IMR-90 (cell line): ENCODE results near the gene BCL6. TPM values are rescaled to one million over a fixed set of nuclear protein-coding genes. Genes with fewer than 3 reads are reported as not detected.

ENCODE experiments used
- ATAC-seq: fragments of 200-7000 bp; cut with Tn5 transposase; 2 replicates; pipeline ENCODE4 v1.9.1; 2020; ENCODE audit warnings: low read depth, mild to moderate bottlenecking, moderate library complexity
- BruUV-seq: library from RNA; stranded (reverse); fragments of 400-500 nt; replicated peaks from 2 replicates; lab custom pipeline; 2021; lab: Mats Ljungman, UMichigan
- CTCF ChIA-PET: fragments of 300-600 bp; formaldehyde crosslinking; extraction: SDS; loops from one replicate; lab custom pipeline; 2021; ENCODE audit warnings: antibody characterized with exemption; lab: Yijun Ruan, JAX
- POLR2A ChIA-PET: fragments of 300-600 bp; sonication (Branson Sonifier 250); formaldehyde crosslinking; loops from one replicate; lab custom pipeline; 2022; ENCODE audit warnings: antibody characterized with exemption; ENCODE audit not compliant: unreplicated experiment; lab: Charles Lee
- DNase-seq: peaks from one replicate; pipeline ENCODE4 v3.0.0; 2013
- H2AFZ ChIP-seq: replicated peaks from 2 replicates; pipeline ENCODE3; 2013; ENCODE audit warnings: low read length, mild to moderate bottlenecking; ENCODE audit not compliant: poor library complexity
- H2AK5ac ChIP-seq: 2 replicates; pipeline ENCODE4 v1.6.1; 2013; ENCODE audit warnings: low read depth, low read length, inconsistent platforms
- H2AK9ac ChIP-seq: replicated peaks from 2 replicates; pipeline ENCODE3; 2013; ENCODE audit warnings: mild to moderate bottlenecking, low read depth, low read length, moderate library complexity; ENCODE audit not compliant: poor library complexity
- H2BK120ac ChIP-seq: 2 replicates; pipeline ENCODE4 v1.6.1; 2013; ENCODE audit warnings: low read depth, low read length, inconsistent platforms
- H2BK15ac ChIP-seq: 3 replicates; pipeline ENCODE4 v1.6.1; 2013; ENCODE audit warnings: low read depth, low read length, inconsistent platforms
- H2BK20ac ChIP-seq: 2 replicates; pipeline ENCODE4 v1.6.1; 2013; ENCODE audit warnings: low read depth, mild to moderate bottlenecking, inconsistent platforms, low read length, moderate library complexity
- H2BK5ac ChIP-seq: 2 replicates; pipeline ENCODE4 v1.6.1; 2013; ENCODE audit warnings: mild to moderate bottlenecking, low read depth, low read length, inconsistent platforms; ENCODE audit not compliant: poor library complexity, severe bottlenecking
- H3K14ac ChIP-seq: replicated peaks from 2 replicates; pipeline ENCODE4 v1.6.1; 2013; ENCODE audit warnings: low read depth, low read length, inconsistent platforms
- H3K18ac ChIP-seq: 2 replicates; pipeline ENCODE4 v1.6.1; 2013; ENCODE audit warnings: low read depth, low read length, control low read depth
- H3K23ac ChIP-seq: 2 replicates; pipeline ENCODE4 v1.6.1; 2013; ENCODE audit warnings: low read depth, low read length, inconsistent platforms
- H3K27ac ChIP-seq: 2 replicates; pipeline ENCODE4 v1.5.1; 2013; ENCODE audit warnings: mild to moderate bottlenecking, control low read depth, low read length; ENCODE audit not compliant: insufficient read depth
- H3K27me3 ChIP-seq: 2 replicates; pipeline ENCODE4 v1.6.1; 2013; ENCODE audit warnings: low read length; ENCODE audit not compliant: control insufficient read depth, insufficient read depth
- H3K36me3 ChIP-seq: 2 replicates; pipeline ENCODE4 v1.6.1; 2013; ENCODE audit warnings: low read length, mixed read lengths; ENCODE audit not compliant: control insufficient read depth, insufficient read depth
- H3K4ac ChIP-seq: 2 replicates; pipeline ENCODE4 v1.6.1; 2013; ENCODE audit warnings: low read depth, low read length, inconsistent platforms
- H3K4me1 ChIP-seq: 2 replicates; pipeline ENCODE4 v1.6.1; 2013; ENCODE audit warnings: low read length, mixed read lengths; ENCODE audit not compliant: control insufficient read depth, insufficient read depth
- H3K4me2 ChIP-seq: 2 replicates; pipeline ENCODE4 v1.6.1; 2013; ENCODE audit warnings: low read depth, mild to moderate bottlenecking, control low read depth, low read length, moderate library complexity
- H3K4me3 ChIP-seq: 2 replicates; pipeline ENCODE4 v1.5.1; 2013; ENCODE audit warnings: low read depth, mild to moderate bottlenecking, control low read depth, low read length, moderate library complexity; ENCODE audit not compliant: insufficient read depth
- H3K56ac ChIP-seq: 2 replicates; pipeline ENCODE4 v1.6.1; 2013; ENCODE audit warnings: low read length, inconsistent platforms; ENCODE audit not compliant: insufficient read depth; ENCODE audit errors: extremely low read depth
- H3K79me1 ChIP-seq, 2 experiments: 2 replicates each; pipeline ENCODE4 v1.6.1; 2013; ENCODE audit warnings: low read length in 2 of 2, inconsistent platforms in 1 of 2, low read depth in 1 of 2
- H3K9ac ChIP-seq: 2 replicates; pipeline ENCODE4 v1.6.1; 2013; ENCODE audit warnings: low read depth, low read length, control low read depth
- H3K9me1 ChIP-seq: 2 replicates; pipeline ENCODE4 v1.6.1; 2013; ENCODE audit warnings: low read length, inconsistent platforms; ENCODE audit not compliant: insufficient read depth
- H3K9me3 ChIP-seq: 2 replicates; pipeline ENCODE4 v1.6.1; 2013; ENCODE audit warnings: low read length; ENCODE audit not compliant: control insufficient read depth, insufficient read depth
- H4K20me1 ChIP-seq: 2 replicates; pipeline ENCODE4 v1.6.1; 2013; ENCODE audit warnings: low read length, inconsistent platforms; ENCODE audit not compliant: insufficient read depth
- H4K5ac ChIP-seq: 2 replicates; pipeline ENCODE4 v1.6.1; 2013; ENCODE audit warnings: mild to moderate bottlenecking, low read depth, low read length, control low read depth
- H4K8ac ChIP-seq, 2 experiments: 2 replicates each; pipeline ENCODE4 v1.6.1; 2013; ENCODE audit warnings: low read depth in 2 of 2, low read length in 2 of 2, control low read depth in 1 of 2, inconsistent platforms in 1 of 2
- H4K91ac ChIP-seq: 2 replicates; pipeline ENCODE4 v1.6.1; 2013; ENCODE audit warnings: low read depth, low read length, inconsistent platforms; ENCODE audit not compliant: insufficient read depth
- CEBPB ChIP-seq: IDR thresholded peaks from 2 replicates; pipeline ENCODE4 v1.6.1; 2012; ENCODE audit warnings: low read depth, low read length, improper control_type of control experiment
- CHD1 ChIP-seq: IDR thresholded peaks from 2 replicates; pipeline ENCODE4 v1.6.1; 2012; ENCODE audit warnings: low read depth, low read length, improper control_type of control experiment
- ELK1 ChIP-seq: fragments of 150-350 bp; IDR thresholded peaks from 2 replicates; pipeline ENCODE4 v1.6.1; 2016; ENCODE audit warnings: low read depth, mild to moderate bottlenecking, low read length, moderate library complexity, borderline replicate concordance
- MAFK ChIP-seq: IDR thresholded peaks from 2 replicates; pipeline ENCODE4 v1.6.1; 2012; ENCODE audit warnings: low read depth, low read length, improper control_type of control experiment
- MAZ ChIP-seq: IDR thresholded peaks from 2 replicates; pipeline ENCODE4 v1.6.1; 2012; ENCODE audit warnings: low read depth, mild to moderate bottlenecking, low read length, improper control_type of control experiment, moderate library complexity, borderline replicate concordance
- MXI1 ChIP-seq: IDR thresholded peaks from 2 replicates; pipeline ENCODE4 v1.6.1; 2012; ENCODE audit warnings: low read depth, mild to moderate bottlenecking, low read length, moderate library complexity, borderline replicate concordance
- NFE2L2 ChIP-seq: fragments of 150-350 bp; IDR thresholded peaks from 2 replicates; pipeline ENCODE4 v1.6.1; 2016; ENCODE audit warnings: low read depth, mild to moderate bottlenecking, low read length
- POLR2A ChIP-seq: IDR thresholded peaks from 2 replicates; pipeline ENCODE4 v1.6.1; 2012; ENCODE audit warnings: mild to moderate bottlenecking, low read depth, low read length
- RAD21 ChIP-seq: IDR thresholded peaks from 2 replicates; pipeline ENCODE4 v1.6.1; 2012; ENCODE audit warnings: low read length, improper control_type of control experiment
- RCOR1 ChIP-seq: IDR thresholded peaks from 2 replicates; pipeline ENCODE4 v1.6.1; 2012; ENCODE audit warnings: mild to moderate bottlenecking, low read length, improper control_type of control experiment; ENCODE audit not compliant: insufficient replicate concordance
- RFX5 ChIP-seq: IDR thresholded peaks from 2 replicates; pipeline ENCODE4 v1.8.0; 2012; ENCODE audit warnings: low read depth, mild to moderate bottlenecking, low read length, moderate library complexity
- SMC3 ChIP-seq: fragments of 150-350 bp; IDR thresholded peaks from 2 replicates; pipeline ENCODE4 v1.6.1; 2016; ENCODE audit warnings: low read depth, mild to moderate bottlenecking, antibody characterized with exemption, low read length, moderate library complexity
- WGBS, 2 experiments: methylation state at CpG; one replicate each; pipeline versions ENCODE4 v1.1.5 to v1.1.7; 2013; ENCODE audit warnings: missing lambda C conversion rate in 2 of 2; ENCODE audit not compliant: insufficient read length in 1 of 2; ENCODE audit errors: extremely low coverage in 2 of 2; 5-methylcytosine and 5-hydroxymethylcytosine counted together
- dilution Hi-C: fragments of 300-500 bp; cut with HindIII; formaldehyde crosslinking; loops from one replicate; pipeline ENCODE4 v1.14.3; 2018; ENCODE audit warnings: low sequenced_read_pairs; ENCODE audit not compliant: unreplicated experiment
- in situ Hi-C: fragments of 300-500 bp; cut with MboI; formaldehyde crosslinking; loops from 3 replicates; pipeline ENCODE4 v1.14.3; 2019; ENCODE audit warnings: low sequenced_read_pairs, inconsistent platforms, mixed read lengths
- intact Hi-C: fragments of 100-400 bp; cut with micrococcal nuclease; formaldehyde crosslinking; loops from 2 replicates; pipeline ENCODE4 v1.10.0; 2022
- polyA plus RNA-seq, 3 experiments: library from polyadenylated mRNA; depleted of rRNA; stranded (reverse); fragments of >200 nt; gene quantifications; 2 replicates each; pipeline ENCODE4 v1.2.3, GENCODE V29; 2012; ENCODE audit warnings: low replicate concordance in 1 of 3
- total RNA-seq: library from RNA; depleted of rRNA; stranded (reverse); fragments of >200 nt; gene quantifications from 2 replicates; pipeline ENCODE4 v1.2.3, GENCODE V29; 2012
- TF ChIP-seq, protein P1 (sequence below): fragments of 150-350 bp; IDR thresholded peaks from 2 replicates; pipeline ENCODE4 v1.6.1; 2017; ENCODE audit warnings: mild to moderate bottlenecking, antibody characterized with exemption, low read length, low read depth

The BCL6 gene
- total and polyA plus RNA-seq, 2 of the 4 experiments (the other 2 are of a cell fraction), result 19.7 to 22.6 TPM

GRCh38 chr3:187767266-187768012 lies 22.2 kb upstream of the BCL6 start (continued):
- TF ChIP-seq, protein P1, sequence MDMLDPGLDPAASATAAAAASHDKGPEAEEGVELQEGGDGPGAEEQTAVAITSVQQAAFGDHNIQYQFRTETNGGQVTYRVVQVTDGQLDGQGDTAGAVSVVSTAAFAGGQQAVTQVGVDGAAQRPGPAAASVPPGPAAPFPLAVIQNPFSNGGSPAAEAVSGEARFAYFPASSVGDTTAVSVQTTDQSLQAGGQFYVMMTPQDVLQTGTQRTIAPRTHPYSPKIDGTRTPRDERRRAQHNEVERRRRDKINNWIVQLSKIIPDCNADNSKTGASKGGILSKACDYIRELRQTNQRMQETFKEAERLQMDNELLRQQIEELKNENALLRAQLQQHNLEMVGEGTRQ, result no peak

- H3K4ac ChIP-seq, result no peak overlapping the region
- WGBS, 2 experiments, result no CpG with 5 or more reads among the region's 2 CpGs
- TF ChIP-seq CHD1 (no peak), RCOR1 (no peak), NFE2L2 (no peak), RAD21 (no peak), POLR2A (no peak), MAZ (no peak), RFX5 (no peak), MAFK (no peak), MXI1 (no peak), ELK1 (no peak), CEBPB (no peak), SMC3 (no peak)
- TF ChIP-seq, protein P1, result no peak
Measured at GRCh38 chr3:187765342-187765741, 20.1 kb upstream of the BCL6 start.

More at GRCh38 chr3:187765342-187765741, 20.1 kb upstream of the BCL6 start:
- Histone ChIP-seq H4K20me1 (no peaks in the 10 kb centered on the region), H2BK120ac (no peak overlapping the region; the same call in 1 of the 2 replicates), H3K56ac (no peak overlapping the region), H2BK15ac (no peak overlapping the region), H4K8ac (peak overlapping the region in 1 of 2 experiments; percentile 13; a peak in 1 of 4 replicates), H2BK20ac (no peak overlapping the region), H3K4me1 (peaks cover 5% of the 10 kb centered on the region; the same call in 1 of the 2 replicates), H3K27me3 (no peaks in the 10 kb centered on the region; the same call in 1 of the 2 replicates), H4K5ac (no peak overlapping the region), H3K36me3 (no peaks in the 10 kb centered on the region), H3K4me3 (no peak overlapping the region), H3K23ac (no peak overlapping the region), H3K9ac (no peak overlapping the region), H2AK9ac (no peak overlapping the region), H3K4me2 (no peak overlapping the region), H2AK5ac (no peak overlapping the region), H2AFZ (no peak overlapping the region), H3K9me3 (no peaks in the 10 kb centered on the region), H3K9me1 (peaks cover 8% of the 10 kb centered on the region; the same call in 1 of the 2 replicates), H2BK5ac (peak overlapping the region; percentile 44), H3K27ac (no peak overlapping the region), H3K14ac (no peak overlapping the region), H4K91ac (no peak overlapping the region), H3K18ac (no peak overlapping the region; the same call in 1 of the 2 replicates), H3K79me1 (no peaks in the 10 kb centered on the region)
- intact Hi-C loops, result no loop called here
- ChIA-PET CTCF (no interaction called here), POLR2A (no interaction called here)
- ATAC-seq, result peak; percentile 62
- peak; percentile 88 for DNase-seq
- dilution Hi-C loops, result no loop called here
- BruUV-seq, result no TSS peak
- in situ Hi-C loops, result no loop called here
